Endothelial cell of umbilical vein (primary cell): ENCODE data around the gene MAP2K5. TPM values are rescaled to one million over a fixed set of nuclear protein-coding genes. Genes with fewer than 3 reads are reported as not detected.
A peak's percentile ranks its signal among the peaks of the same experiment; 100 is the strongest.

ENCODE experiments used
- BruUV-seq: library from RNA; stranded (reverse); fragments of 400-500 nt; replicated peaks from 2 replicates; lab custom pipeline; 2021; lab: Mats Ljungman, UMichigan
- CTCF ChIA-PET: fragments of 300-600, 350-600 bp; sonication (Branson Sonifier 250); formaldehyde crosslinking; loops from one replicate; lab custom pipeline; 2021; ENCODE audit warnings: antibody characterized with exemption, inconsistent platforms; lab: Charles Lee
- POLR2A ChIA-PET: fragments of 300-600, 350-600 bp; sonication (Branson Sonifier 250); formaldehyde crosslinking; loops from one replicate; lab custom pipeline; 2021; ENCODE audit warnings: antibody characterized with exemption, inconsistent platforms; lab: Charles Lee
- DNase-seq: peaks from one replicate; pipeline ENCODE4 v3.0.0-alpha.2; 2011; ENCODE audit warnings: low read depth, low spot score
- FAIRE-seq: peaks from 2 replicates; lab custom pipeline; 2011; peaks lifted over from hg19 to GRCh38; lab: Jason Lieb, UNC
- H2AFZ ChIP-seq: 2 replicates; pipeline ENCODE4 v1.6.0; 2012; ENCODE audit warnings: low read depth, low read length, control low read depth, inconsistent platforms
- H3K27ac ChIP-seq: 2 replicates; pipeline ENCODE4 v1.5.1; 2011; ENCODE audit warnings: low read depth, mild to moderate bottlenecking, control low read depth, low read length, moderate library complexity; ENCODE audit not compliant: insufficient read depth
- H3K27me3 ChIP-seq, 2 experiments: 2 replicates each; pipeline versions ENCODE4 v1.6.0 to v1.6.1; 2011; ENCODE audit warnings: low read length in 2 of 2, mixed read lengths in 1 of 2; ENCODE audit not compliant: control insufficient read depth in 2 of 2, insufficient read depth in 2 of 2
- H3K36me3 ChIP-seq, 2 experiments: 2 replicates in 1 of 2; 3 replicates in 1 of 2; pipeline ENCODE4 v1.5.1; 2011; ENCODE audit warnings: low read length in 2 of 2, mild to moderate bottlenecking in 1 of 2, moderate library complexity in 1 of 2; ENCODE audit not compliant: control insufficient read depth in 2 of 2, insufficient read depth in 2 of 2; ENCODE audit errors: extremely low read depth in 1 of 2
- H3K4me1 ChIP-seq: 3 replicates; pipeline ENCODE4 v1.5.1; 2011; ENCODE audit warnings: mild to moderate bottlenecking, low read length; ENCODE audit not compliant: control insufficient read depth, insufficient read depth; ENCODE audit errors: extremely low read depth
- H3K4me2 ChIP-seq: 2 replicates; pipeline ENCODE4 v1.6.1; 2011; ENCODE audit warnings: low read length, control low read depth, mixed read lengths; ENCODE audit not compliant: insufficient read depth
- H3K4me3 ChIP-seq, 3 experiments: fragments of 200-600 bp in 1 of 3; sonication (generic), shearing (Covaris generic) in 1 of 3; replicated peaks in 1 of 3; 2 replicates each; pipeline ENCODE4 v1.5.1; 2011 to 2016; ENCODE audit warnings: control low read depth in 3 of 3, low read length in 3 of 3, mild to moderate bottlenecking in 2 of 3, inconsistent platforms in 1 of 3, low read depth in 1 of 3, moderate library complexity in 1 of 3; ENCODE audit not compliant: insufficient read depth in 1 of 3
- H3K79me2 ChIP-seq: 2 replicates; pipeline ENCODE4 v1.6.0; 2012; ENCODE audit warnings: low read length, inconsistent platforms; ENCODE audit not compliant: control insufficient read depth, insufficient read depth
- H3K9ac ChIP-seq: replicated peaks from 2 replicates; pipeline ENCODE3; 2011; ENCODE audit warnings: low read length, control low read depth; ENCODE audit not compliant: insufficient read depth; ENCODE audit errors: extremely low read depth
- H3K9me1 ChIP-seq: replicated peaks from 3 replicates; pipeline ENCODE4 v1.6.0; 2011; ENCODE audit warnings: mild to moderate bottlenecking, low read length; ENCODE audit not compliant: control insufficient read depth, insufficient read depth; ENCODE audit errors: extremely low read depth
- H3K9me3 ChIP-seq: replicated peaks from 2 replicates; pipeline ENCODE4 v1.5.1; 2012; ENCODE audit warnings: low read length, inconsistent platforms; ENCODE audit not compliant: control insufficient read depth, insufficient read depth
- H4K20me1 ChIP-seq: replicated peaks from 2 replicates; pipeline ENCODE3; 2011; ENCODE audit warnings: mild to moderate bottlenecking, low read length; ENCODE audit not compliant: control insufficient read depth, insufficient read depth; ENCODE audit errors: extremely low read depth
- EZH2 ChIP-seq: IDR thresholded peaks from 2 replicates; pipeline ENCODE4 v1.6.1; 2012; ENCODE audit warnings: borderline replicate concordance, low read depth, mild to moderate bottlenecking, moderate library complexity, low read length, inconsistent platforms; ENCODE audit not compliant: severe bottlenecking
- FOS ChIP-seq: IDR thresholded peaks from 2 replicates; pipeline ENCODE4 v1.6.1; 2011; ENCODE audit warnings: mild to moderate bottlenecking, low read length, moderate library complexity, borderline replicate concordance; ENCODE audit not compliant: insufficient read depth
- GATA2 ChIP-seq: IDR thresholded peaks from 2 replicates; pipeline ENCODE4 v1.7.0; 2011; ENCODE audit warnings: low read depth, mild to moderate bottlenecking, moderate library complexity, mixed read lengths, low read length; ENCODE audit not compliant: insufficient read length, insufficient read depth
- JUN ChIP-seq: IDR thresholded peaks from 2 replicates; pipeline ENCODE4 v1.6.1; 2011; ENCODE audit warnings: borderline replicate concordance, low read depth; ENCODE audit not compliant: insufficient read length, insufficient read depth
- MYC ChIP-seq: IDR thresholded peaks from one replicate; pipeline ENCODE4 v1.6.1; 2011; ENCODE audit warnings: mild to moderate bottlenecking, low read depth, low read length
- POLR2A ChIP-seq: IDR thresholded peaks from 2 replicates; pipeline ENCODE4 v1.6.1; 2012; ENCODE audit warnings: low read depth, mild to moderate bottlenecking, control low read depth, low read length
- POLR2AphosphoS5 ChIP-seq: IDR thresholded peaks from 2 replicates; pipeline ENCODE4 v1.6.1; 2012; ENCODE audit warnings: low read depth, mild to moderate bottlenecking, control low read depth, low read length, moderate library complexity; ENCODE audit not compliant: insufficient read depth
- dilution Hi-C: fragments of 300-500 bp; cut with MboI; formaldehyde crosslinking; loops from one replicate; pipeline ENCODE4 v1.15.0; 2019; ENCODE audit warnings: low sequenced_read_pairs; ENCODE audit not compliant: extremely low pct_ligation_motif_present
- intact Hi-C: fragments of 100-400 bp; cut with micrococcal nuclease; formaldehyde crosslinking; loops from one replicate; pipeline ENCODE4 v1.10.0; 2022
- polyA plus RNA-seq, 4 experiments: library from polyadenylated mRNA; depleted of rRNA in 3 of 4; stranded (reverse) in 3 of 4; unstranded in 1 of 4; fragments of >200 nt; gene quantifications; 2 replicates each; pipeline versions ENCODE4 v1.2.1 to v1.2.3, GENCODE V29; 2011 to 2012; ENCODE audit warnings: missing spikeins in 1 of 4
- total RNA-seq: library from RNA; stranded (reverse); gene quantifications from 2 replicates; pipeline ENCODE4 v1.2.3, GENCODE V29; 2021
- TF ChIP-seq, protein P1 (sequence below), 2 donors: IDR thresholded peaks; 1 replicate in 1 of 2; 2 replicates in 1 of 2; pipeline ENCODE4 v1.5.1; 2011; ENCODE audit warnings: low read length in 2 of 2, mild to moderate bottlenecking in 2 of 2, moderate library complexity in 2 of 2, control low read depth in 1 of 2, inconsistent platforms in 1 of 2, low read depth in 1 of 2; ENCODE audit not compliant: insufficient read depth in 1 of 2; ENCODE audit errors: extremely low read depth in 1 of 2
- TF ChIP-seq, protein P2 (sequence below): IDR thresholded peaks from 2 replicates; pipeline ENCODE4 v1.6.1; 2011; ENCODE audit not compliant: insufficient read depth, insufficient read length

MAP2K5 gene
- total and polyA plus RNA-seq, 2 donors (not counting 3 experiments of a cell fraction or from before 2014, with no cell fraction given), result 4.9 to 24.7 TPM

- DNase-seq, result peak; percentile 20
- no peaks in the 10 kb centered on the region for H3K79me2 ChIP-seq
- intact Hi-C loops, result no loop called here
- no peak overlapping the region for H3K4me3 ChIP-seq
- H3K27ac ChIP-seq, result no peak overlapping the region
- no peaks in the 10 kb centered on the region for H3K9me3 ChIP-seq
- no peak for FAIRE-seq
- POLR2A ChIA-PET, result no interaction called here
- no peak overlapping the region for H3K4me2 ChIP-seq
- BruUV-seq, result no TSS peak
- H3K27me3 ChIP-seq, result no peaks in the 10 kb centered on the region
- no peaks in the 10 kb centered on the region for H4K20me1 ChIP-seq
- no peak overlapping the region for H3K9ac ChIP-seq
- CTCF ChIA-PET, result no interaction called here
- peaks cover 7% of the 10 kb centered on the region for H3K4me1 ChIP-seq
- dilution Hi-C loops, result no loop called here
- no peaks in the 10 kb centered on the region for H3K9me1 ChIP-seq
- no peaks in the 10 kb centered on the region for H3K36me3 ChIP-seq
- TF ChIP-seq EZH2 (no peak), GATA2 (no peak), JUN (no peak), POLR2AphosphoS5 (no peak), POLR2A (no peak), MYC (no peak), FOS (no peak)
- TF ChIP-seq, protein P1, sequence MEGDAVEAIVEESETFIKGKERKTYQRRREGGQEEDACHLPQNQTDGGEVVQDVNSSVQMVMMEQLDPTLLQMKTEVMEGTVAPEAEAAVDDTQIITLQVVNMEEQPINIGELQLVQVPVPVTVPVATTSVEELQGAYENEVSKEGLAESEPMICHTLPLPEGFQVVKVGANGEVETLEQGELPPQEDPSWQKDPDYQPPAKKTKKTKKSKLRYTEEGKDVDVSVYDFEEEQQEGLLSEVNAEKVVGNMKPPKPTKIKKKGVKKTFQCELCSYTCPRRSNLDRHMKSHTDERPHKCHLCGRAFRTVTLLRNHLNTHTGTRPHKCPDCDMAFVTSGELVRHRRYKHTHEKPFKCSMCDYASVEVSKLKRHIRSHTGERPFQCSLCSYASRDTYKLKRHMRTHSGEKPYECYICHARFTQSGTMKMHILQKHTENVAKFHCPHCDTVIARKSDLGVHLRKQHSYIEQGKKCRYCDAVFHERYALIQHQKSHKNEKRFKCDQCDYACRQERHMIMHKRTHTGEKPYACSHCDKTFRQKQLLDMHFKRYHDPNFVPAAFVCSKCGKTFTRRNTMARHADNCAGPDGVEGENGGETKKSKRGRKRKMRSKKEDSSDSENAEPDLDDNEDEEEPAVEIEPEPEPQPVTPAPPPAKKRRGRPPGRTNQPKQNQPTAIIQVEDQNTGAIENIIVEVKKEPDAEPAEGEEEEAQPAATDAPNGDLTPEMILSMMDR (IDR thresholded peaks at IDR 0.05; ENCODE audit: extremely low read depth in 1 of 2, insufficient read depth in 1 of 2, low read depth in 1 of 2, low read length in 2 of 2), result no peak
- TF ChIP-seq, protein P2, sequence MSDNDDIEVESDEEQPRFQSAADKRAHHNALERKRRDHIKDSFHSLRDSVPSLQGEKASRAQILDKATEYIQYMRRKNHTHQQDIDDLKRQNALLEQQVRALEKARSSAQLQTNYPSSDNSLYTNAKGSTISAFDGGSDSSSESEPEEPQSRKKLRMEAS, result no peak
- no peak overlapping the region for H2AFZ ChIP-seq
Measured at GRCh38 chr15:67792250-67792942, 249.9 kb downstream of the MAP2K5 start.
